K562 (cell line): ENCODE data around the gene STX2.

ENCODE experiments used
- ARNT ChIP-seq, 2 experiments: fragments of 450-650 bp; IDR thresholded peaks; 2 replicates each; pipeline ENCODE4 v1.6.1; 2016; ENCODE audit warnings: mild to moderate bottlenecking in 1 of 2
- BCOR ChIP-seq: fragments of 450-650 bp; IDR thresholded peaks from 2 replicates; pipeline ENCODE4 v1.6.1; 2016
- CBX1 ChIP-seq: sonication (generic); IDR thresholded peaks from 2 replicates; pipeline ENCODE4 v1.6.1; 2016; ENCODE audit warnings: antibody characterized with exemption, low read depth, mild to moderate bottlenecking
- EP300 ChIP-seq: IDR thresholded peaks from 2 replicates; pipeline ENCODE4 v1.6.1; 2012; ENCODE audit warnings: low read length, improper control_type of control experiment
- FOXA1 ChIP-seq: fragments of 450-650 bp; IDR thresholded peaks from 2 replicates; pipeline ENCODE4 v1.6.1; 2016; ENCODE audit warnings: mild to moderate bottlenecking, borderline replicate concordance
- HEY1 ChIP-seq: fragments of 250-450 bp; sonication (Bioruptor Pico); IDR thresholded peaks from 2 replicates; pipeline ENCODE4 v1.5.0; 2020; ENCODE audit warnings: mild to moderate bottlenecking, moderate library complexity, borderline replicate concordance
- PCBP1 ChIP-seq: fragments of 200-400 bp; formaldehyde crosslinking; IDR thresholded peaks from 2 replicates; pipeline ENCODE4 v1.6.1; 2018; ENCODE audit warnings: mild to moderate bottlenecking, low read depth, low read length; ENCODE audit not compliant: poor library complexity, severe bottlenecking
- TAF1 ChIP-seq: IDR thresholded peaks from 2 replicates; pipeline ENCODE4 v1.6.1; 2011; ENCODE audit warnings: mild to moderate bottlenecking, low read length, moderate library complexity; ENCODE audit not compliant: insufficient read depth, control insufficient read depth, severe bottlenecking; ENCODE audit errors: extremely low read depth
- TF ChIP-seq, protein P1 (sequence below), 3 experiments: IDR thresholded peaks in 2 of 3; conservative IDR thresholded peaks in 1 of 3; 2 replicates each; pipeline ENCODE4 v1.5.1; 2011 to 2012; ENCODE audit warnings: low read length in 3 of 3, mild to moderate bottlenecking in 3 of 3, control low read depth in 2 of 3, improper control_type of control experiment in 1 of 3, inconsistent platforms in 1 of 3, low read depth in 1 of 3, mixed read lengths in 1 of 3, moderate library complexity in 1 of 3; ENCODE audit not compliant: insufficient read depth in 2 of 3
- TF ChIP-seq, protein P2 (sequence below): fragments of 250-450 bp; sonication (Bioruptor Pico); IDR thresholded peaks from 2 replicates; pipeline ENCODE4 v1.5.1; 2021; ENCODE audit warnings: mild to moderate bottlenecking
- TF ChIP-seq, protein P3 (sequence below): fragments of 250-450 bp; sonication (Bioruptor Pico); IDR thresholded peaks from 2 replicates; pipeline ENCODE4 v1.5.0; 2021; ENCODE audit warnings: mild to moderate bottlenecking, borderline replicate concordance

DNA sequence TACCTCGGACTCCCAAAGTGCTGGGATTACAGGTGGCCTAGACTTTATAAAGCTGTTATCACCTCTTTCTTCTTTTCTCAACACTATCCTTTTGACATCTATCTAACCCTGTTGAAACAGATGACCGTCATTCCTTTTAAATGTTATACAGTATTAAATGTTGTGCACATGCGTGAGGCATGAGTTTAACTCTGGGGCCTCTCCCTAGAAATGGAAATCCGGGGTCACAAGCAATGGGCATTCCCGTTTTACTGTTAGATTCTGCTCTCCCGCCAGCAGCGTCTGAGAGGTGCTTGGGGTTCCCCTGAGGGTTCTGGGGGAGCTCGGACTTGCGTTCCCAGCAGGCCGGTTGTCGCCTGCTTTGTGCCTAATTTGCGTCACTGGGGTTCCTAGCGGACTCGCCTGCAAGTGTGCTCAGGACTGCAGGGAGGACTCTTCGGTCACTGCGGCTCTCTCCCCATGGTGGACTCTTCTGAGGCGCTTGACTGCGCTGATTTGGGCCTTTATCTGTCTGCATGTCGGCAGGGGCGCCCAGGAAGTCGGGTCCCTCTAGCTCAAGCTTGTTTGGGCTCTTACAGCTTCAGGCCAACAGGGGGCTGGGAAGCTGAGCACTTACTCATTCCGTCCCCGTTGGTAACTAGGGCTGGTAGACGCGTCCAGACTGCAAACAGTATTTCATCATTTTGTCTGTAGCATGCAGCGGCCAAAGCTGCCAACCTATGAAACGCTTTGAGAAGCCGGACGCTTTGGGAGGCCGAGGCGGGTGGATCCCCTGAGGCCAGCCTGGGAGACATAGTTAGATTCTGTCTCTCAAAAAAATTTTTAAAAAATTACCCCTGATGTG is 31.6 kb upstream of the STX2 start:
- TF ChIP-seq BCOR = no peak; the same call in 1 of the 2 replicates
- TF ChIP-seq, protein P1, sequence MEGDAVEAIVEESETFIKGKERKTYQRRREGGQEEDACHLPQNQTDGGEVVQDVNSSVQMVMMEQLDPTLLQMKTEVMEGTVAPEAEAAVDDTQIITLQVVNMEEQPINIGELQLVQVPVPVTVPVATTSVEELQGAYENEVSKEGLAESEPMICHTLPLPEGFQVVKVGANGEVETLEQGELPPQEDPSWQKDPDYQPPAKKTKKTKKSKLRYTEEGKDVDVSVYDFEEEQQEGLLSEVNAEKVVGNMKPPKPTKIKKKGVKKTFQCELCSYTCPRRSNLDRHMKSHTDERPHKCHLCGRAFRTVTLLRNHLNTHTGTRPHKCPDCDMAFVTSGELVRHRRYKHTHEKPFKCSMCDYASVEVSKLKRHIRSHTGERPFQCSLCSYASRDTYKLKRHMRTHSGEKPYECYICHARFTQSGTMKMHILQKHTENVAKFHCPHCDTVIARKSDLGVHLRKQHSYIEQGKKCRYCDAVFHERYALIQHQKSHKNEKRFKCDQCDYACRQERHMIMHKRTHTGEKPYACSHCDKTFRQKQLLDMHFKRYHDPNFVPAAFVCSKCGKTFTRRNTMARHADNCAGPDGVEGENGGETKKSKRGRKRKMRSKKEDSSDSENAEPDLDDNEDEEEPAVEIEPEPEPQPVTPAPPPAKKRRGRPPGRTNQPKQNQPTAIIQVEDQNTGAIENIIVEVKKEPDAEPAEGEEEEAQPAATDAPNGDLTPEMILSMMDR (IDR thresholded peaks at IDR 0.05 in 2 of 3, conservative IDR thresholded peaks at IDR 0.05 in 1 of 3; ENCODE audit: insufficient read depth in 2 of 3, low read depth in 1 of 3, low read length in 3 of 3) = peak; percentile 75 to 85 (median 84)
- TF ChIP-seq FOXA1 = no peak
- TF ChIP-seq HEY1 = no peak
- 0 out of 4 replicates have a peak, but pooled peaks of 1 of the 2 experiments have one; percentile 45 for TF ChIP-seq ARNT (IDR thresholded peaks at IDR 0.05)
- TF ChIP-seq EP300 = peak; percentile 44; the same call in 1 of the 2 replicates
- TF ChIP-seq, protein P2, sequence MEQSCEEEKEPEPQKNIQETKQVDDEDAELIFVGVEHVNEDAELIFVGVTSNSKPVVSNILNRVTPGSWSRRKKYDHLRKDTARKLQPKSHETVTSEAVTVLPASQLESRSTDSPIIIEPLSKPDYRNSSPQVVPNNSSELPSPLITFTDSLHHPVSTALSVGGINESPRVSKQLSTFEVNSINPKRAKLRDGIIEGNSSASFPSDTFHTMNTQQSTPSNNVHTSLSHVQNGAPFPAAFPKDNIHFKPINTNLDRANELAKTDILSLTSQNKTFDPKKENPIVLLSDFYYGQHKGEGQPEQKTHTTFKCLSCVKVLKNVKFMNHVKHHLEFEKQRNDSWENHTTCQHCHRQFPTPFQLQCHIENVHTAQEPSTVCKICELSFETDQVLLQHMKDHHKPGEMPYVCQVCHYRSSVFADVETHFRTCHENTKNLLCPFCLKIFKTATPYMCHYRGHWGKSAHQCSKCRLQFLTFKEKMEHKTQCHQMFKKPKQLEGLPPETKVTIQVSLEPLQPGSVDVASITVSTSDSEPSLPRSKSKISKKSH = no peak
- TF ChIP-seq CBX1 = 0 out of 2 replicates have a peak, but pooled peaks have one; percentile 67
- TF ChIP-seq TAF1 = peak; percentile 64
- TF ChIP-seq, protein P3, sequence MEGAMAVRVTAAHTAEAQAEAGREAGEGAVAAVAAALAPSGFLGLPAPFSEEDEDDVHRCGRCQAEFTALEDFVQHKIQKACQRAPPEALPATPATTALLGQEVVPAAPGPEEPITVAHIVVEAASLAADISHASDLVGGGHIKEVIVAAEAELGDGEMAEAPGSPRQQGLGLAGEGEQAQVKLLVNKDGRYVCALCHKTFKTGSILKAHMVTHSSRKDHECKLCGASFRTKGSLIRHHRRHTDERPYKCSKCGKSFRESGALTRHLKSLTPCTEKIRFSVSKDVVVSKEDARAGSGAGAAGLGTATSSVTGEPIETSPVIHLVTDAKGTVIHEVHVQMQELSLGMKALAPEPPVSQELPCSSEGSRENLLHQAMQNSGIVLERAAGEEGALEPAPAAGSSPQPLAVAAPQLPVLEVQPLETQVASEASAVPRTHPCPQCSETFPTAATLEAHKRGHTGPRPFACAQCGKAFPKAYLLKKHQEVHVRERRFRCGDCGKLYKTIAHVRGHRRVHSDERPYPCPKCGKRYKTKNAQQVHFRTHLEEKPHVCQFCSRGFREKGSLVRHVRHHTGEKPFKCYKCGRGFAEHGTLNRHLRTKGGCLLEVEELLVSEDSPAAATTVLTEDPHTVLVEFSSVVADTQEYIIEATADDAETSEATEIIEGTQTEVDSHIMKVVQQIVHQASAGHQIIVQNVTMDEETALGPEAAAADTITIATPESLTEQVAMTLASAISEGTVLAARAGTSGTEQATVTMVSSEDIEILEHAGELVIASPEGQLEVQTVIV (CRISPR knock-in tag) = no peak
- no peak for TF ChIP-seq PCBP1
